Astrocyte of the cerebellum (primary cell): ENCODE measurements around the gene GAPDHS.
A peak's percentile ranks its signal among the peaks of the same experiment; 100 is the strongest.

Experiments
- DNase-seq: peaks from one replicate; pipeline ENCODE4 v3.0.0-alpha.2; 2011; ENCODE audit warnings: low read depth
- H3K4me3 ChIP-seq: 2 replicates; pipeline ENCODE4 v1.5.1; 2011; ENCODE audit warnings: mild to moderate bottlenecking, low read depth, low read length, moderate library complexity
- in situ Hi-C: cut with HindIII; loops from 2 replicates; pipeline ENCODE4 v1.10.0; 2017; ENCODE audit warnings: low sequenced_read_pairs
- TF ChIP-seq, protein P1 (sequence below): IDR thresholded peaks from 2 replicates; pipeline ENCODE4 v1.5.1; 2012; ENCODE audit warnings: low read length, low read depth, moderate library complexity, mild to moderate bottlenecking; ENCODE audit errors: missing control alignments

Gene GAPDHS

GRCh38 chr19:35491836-35492360 is 41.4 kb upstream of the GAPDHS start:
- H3K4me3 ChIP-seq = no peak overlapping the region
- DNase-seq = no peak
- in situ Hi-C loops = no loop called here
- TF ChIP-seq, protein P1, sequence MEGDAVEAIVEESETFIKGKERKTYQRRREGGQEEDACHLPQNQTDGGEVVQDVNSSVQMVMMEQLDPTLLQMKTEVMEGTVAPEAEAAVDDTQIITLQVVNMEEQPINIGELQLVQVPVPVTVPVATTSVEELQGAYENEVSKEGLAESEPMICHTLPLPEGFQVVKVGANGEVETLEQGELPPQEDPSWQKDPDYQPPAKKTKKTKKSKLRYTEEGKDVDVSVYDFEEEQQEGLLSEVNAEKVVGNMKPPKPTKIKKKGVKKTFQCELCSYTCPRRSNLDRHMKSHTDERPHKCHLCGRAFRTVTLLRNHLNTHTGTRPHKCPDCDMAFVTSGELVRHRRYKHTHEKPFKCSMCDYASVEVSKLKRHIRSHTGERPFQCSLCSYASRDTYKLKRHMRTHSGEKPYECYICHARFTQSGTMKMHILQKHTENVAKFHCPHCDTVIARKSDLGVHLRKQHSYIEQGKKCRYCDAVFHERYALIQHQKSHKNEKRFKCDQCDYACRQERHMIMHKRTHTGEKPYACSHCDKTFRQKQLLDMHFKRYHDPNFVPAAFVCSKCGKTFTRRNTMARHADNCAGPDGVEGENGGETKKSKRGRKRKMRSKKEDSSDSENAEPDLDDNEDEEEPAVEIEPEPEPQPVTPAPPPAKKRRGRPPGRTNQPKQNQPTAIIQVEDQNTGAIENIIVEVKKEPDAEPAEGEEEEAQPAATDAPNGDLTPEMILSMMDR = no peak

DNA sequence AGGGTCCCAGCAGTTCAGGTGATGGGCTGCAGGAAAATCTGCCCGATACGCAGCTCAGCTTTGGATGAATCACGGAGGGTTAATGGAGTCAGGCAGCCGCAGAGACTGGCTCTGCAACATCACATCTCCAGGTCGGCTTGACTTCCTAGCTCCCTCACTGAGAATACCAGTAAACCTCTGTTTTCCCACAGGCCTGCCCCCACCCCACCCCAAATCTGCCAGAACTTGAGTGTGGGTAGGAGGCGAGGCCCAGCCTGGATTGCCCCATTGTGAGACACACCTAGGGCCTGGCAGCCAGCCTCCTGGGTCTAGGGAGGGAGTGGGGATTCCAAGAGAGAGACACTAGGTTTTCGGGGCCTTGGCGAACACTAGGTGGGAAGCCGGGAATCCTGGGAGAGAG is 39.3 kb upstream of the GAPDHS start:
- in situ Hi-C loops = no loop called here
- no peak for DNase-seq
- TF ChIP-seq, protein P1 = no peak
- no peak overlapping the region for H3K4me3 ChIP-seq

DNA sequence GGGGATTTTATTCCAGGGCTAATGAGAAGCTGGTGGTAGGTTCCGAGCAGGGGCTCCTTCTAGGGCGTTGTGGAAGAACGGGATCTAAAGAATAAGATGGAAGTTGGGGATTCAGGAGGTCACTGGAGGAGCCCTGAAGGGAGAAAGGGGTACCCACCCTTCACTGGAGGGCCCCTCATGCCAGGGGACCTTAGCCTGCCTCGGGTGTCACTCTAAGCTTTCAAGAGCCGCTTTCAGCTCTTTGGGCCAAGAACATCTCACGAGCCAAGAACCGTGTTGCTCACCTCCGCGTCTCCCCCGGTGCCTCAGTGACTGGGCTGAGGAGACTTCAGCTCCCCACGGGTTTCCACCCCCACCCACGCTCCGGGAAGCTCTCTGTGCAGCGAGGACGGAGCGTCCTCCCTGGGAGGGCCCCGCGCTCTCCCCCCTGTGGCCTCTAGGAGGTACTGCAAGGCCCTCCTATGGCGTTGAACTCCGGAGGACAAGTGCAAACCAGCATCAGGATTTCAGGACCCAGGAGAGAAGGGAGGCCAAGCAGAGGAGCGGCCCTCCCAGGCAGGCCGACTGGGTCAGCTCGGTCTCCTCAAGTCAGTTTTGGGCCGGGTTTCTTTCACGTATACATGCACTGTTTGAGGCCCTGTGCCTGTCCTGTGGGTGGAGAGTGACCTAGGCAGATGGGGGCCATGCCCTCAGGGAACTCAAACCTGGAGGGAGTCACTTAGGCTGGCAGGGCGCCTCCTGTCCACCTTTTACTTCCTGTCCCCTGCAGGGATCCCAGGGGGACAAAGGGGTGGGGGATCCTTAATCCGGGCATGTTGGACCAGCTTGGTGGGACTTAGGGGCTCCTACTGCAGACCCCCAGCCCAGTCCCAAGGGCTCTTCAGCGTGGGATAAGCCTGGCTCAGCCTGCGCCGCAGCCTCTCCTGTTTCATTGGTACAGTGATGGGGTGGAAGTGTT is 37.9 kb upstream of the GAPDHS start:
- DNase-seq = no peak
- in situ Hi-C loops = no loop called here
- TF ChIP-seq, protein P1 = peak; percentile 97
- H3K4me3 ChIP-seq = no peak overlapping the region

GRCh38 chr19:35497406-35497805 is 35.9 kb upstream of the GAPDHS start:
- DNase-seq = no peak
- TF ChIP-seq, protein P1 = no peak
- in situ Hi-C loops = no loop called here
- no peak overlapping the region for H3K4me3 ChIP-seq

DNA sequence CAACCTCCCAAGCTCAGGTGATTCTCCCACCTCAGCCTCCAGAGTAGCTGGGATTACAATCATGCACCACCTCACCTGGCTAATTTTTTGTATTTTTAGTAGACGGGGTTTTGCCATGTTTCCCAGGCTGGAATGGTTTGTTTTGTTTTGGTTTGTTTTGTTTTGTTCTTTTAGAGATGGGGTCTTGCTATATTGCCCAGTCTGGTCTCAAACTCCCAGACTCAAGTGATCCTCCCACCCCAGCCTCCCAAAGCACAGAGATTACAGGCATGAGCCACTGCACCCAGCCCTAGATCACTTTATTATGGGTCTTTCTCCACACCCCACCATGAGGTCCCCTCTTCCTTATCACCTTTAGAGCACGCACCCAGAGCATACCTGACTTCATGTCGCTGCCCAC is 35.0 kb upstream of the GAPDHS start:
- no peak overlapping the region for H3K4me3 ChIP-seq
- DNase-seq = no peak
- TF ChIP-seq, protein P1 = no peak
- in situ Hi-C loops = no loop called here

- in situ Hi-C loops = no loop called here
- DNase-seq = no peak
- no peak overlapping the region for H3K4me3 ChIP-seq
- TF ChIP-seq, protein P1 = no peak
Observed at GRCh38 chr19:35498984-35499527, 34.2 kb upstream of the GAPDHS start.
